Adrenal gland (tissue), 12 donors: ENCODE data around the gene DRG2. TPM values are rescaled to one million over a fixed set of nuclear protein-coding genes. Genes with fewer than 3 reads are reported as not detected.

ENCODE experiments used
- DNase-seq, 7 donors: peaks; one replicate each; pipeline ENCODE4 v3.0.0-alpha.2; 2019 to 2020
- H3K27ac ChIP-seq, 5 donors: fragments of 200-600 bp; sonication (generic) in 4 of 5; 1 replicate in 3 of 5; 2 replicates in 2 of 5; pipeline versions ENCODE4 v1.5.1 to v1.8.0; 2016 to 2020; ENCODE audit warnings: mild to moderate bottlenecking in 1 of 5
- H3K27me3 ChIP-seq: fragments of 200-600 bp; 2 replicates; pipeline ENCODE4 v1.8.0; 2021
- H3K36me3 ChIP-seq, 2 donors: fragments of 200-600 bp; replicated peaks in 1 of 2; 1 replicate in 1 of 2; 2 replicates in 1 of 2; pipeline versions ENCODE4 v1.5.1 to v1.8.0; 2018 to 2022
- H3K4me1 ChIP-seq, 2 donors: fragments of 200-600 bp; replicated peaks in 1 of 2; 1 replicate in 1 of 2; 2 replicates in 1 of 2; pipeline versions ENCODE4 v1.5.1 to v1.8.0; 2018 to 2021
- H3K4me3 ChIP-seq, 4 donors: fragments of 200-600 bp; sonication (generic) in 3 of 4; one replicate each; pipeline ENCODE4 v1.5.1; 2016 to 2018
- H3K9me3 ChIP-seq, 3 donors: fragments of 200-600 bp; sonication (generic) in 1 of 3; replicated peaks in 1 of 3; 1 replicate in 2 of 3; 2 replicates in 1 of 3; pipeline versions ENCODE4 v1.5.1 to v1.8.0; 2016 to 2021
- POLR2A ChIP-seq, 2 donors: fragments of 450-650 bp; IDR thresholded peaks; one replicate each; pipeline ENCODE4 v1.6.1; 2017; ENCODE audit warnings: antibody characterized with exemption in 2 of 2, mild to moderate bottlenecking in 2 of 2, moderate library complexity in 1 of 2
- WGBS, 4 donors: extraction: QIAGEN DNeasy Blood & Tissue Kit in 2 of 4; methylation state at CpG; one replicate each; pipeline versions ENCODE4 v1.1.5 to v1.1.7; 2013 to 2017; 5-methylcytosine and 5-hydroxymethylcytosine counted together
- intact Hi-C, 2 donors: fragments of 100-400 bp; cut with DNase I; formaldehyde crosslinking; loops; one replicate each; pipeline versions ENCODE4 v1.14.1 to v1.15.0; 2022 to 2023
- polyA plus RNA-seq, 3 donors: library from polyadenylated mRNA; stranded (reverse); fragments of 200-250 nt in 2 of 3; fragments of 350-450 nt in 1 of 3; fragmentation: Illumina TruSeq in 1 of 3; extraction: RNeasy Lipid Tissue Mini Kit (QIAGEN cat#74804) in 1 of 3; gene quantifications; one replicate each; pipeline ENCODE4 v1.2.3, GENCODE V29; 2013 to 2014
- total RNA-seq, 9 donors: library from RNA; depleted of rRNA in 4 of 9; stranded (reverse); fragments of >200 nt in 4 of 9; fragments of 120-200 nt in 1 of 9; fragmentation: NEBNext Ultra II Directional in 1 of 9; extraction: Animal tissue kit (Norgen Biotek cat#: 25700) in 1 of 9; gene quantifications; one replicate each; pipeline versions ENCODE4 v1.1.0 to v1.2.4, GENCODE V29; 2013 to 2023
- TF ChIP-seq, protein P1 (sequence below), 6 experiments: fragments of 450-650 bp in 4 of 6; fragments of 200-600 bp in 2 of 6; sonication (generic) in 1 of 6; IDR thresholded peaks; 1 replicate in 5 of 6; 2 replicates in 1 of 6; pipeline versions ENCODE4 v1.5.1 to v1.8.0; 2016 to 2021; ENCODE audit warnings: antibody characterized with exemption in 6 of 6, mild to moderate bottlenecking in 2 of 6, moderate library complexity in 1 of 6
- donor health status: healthy with polysubstance abuse.
- donor health status: Bipolar disorder and iron deficiency.
- donor health status: DM: yes; HTN: yes; CAD: no.
- donor health status: DM: no; HTN: no; CAD: no.
- donor health status: DM: no; HTN: no; CAD: no.
- donor health status: DM: yes; HTN: yes; CAD: no.

The DRG2 gene
- total and polyA plus RNA-seq, 12 donors, result 17.1 to 97.1 (median 43.5) TPM

GRCh38 chr17:18066866-18067265 is 20.9 kb upstream of the DRG2 start:
- intact Hi-C loops, result no loop called here
- Histone ChIP-seq H3K9me3 (no peaks in the 10 kb centered on the region), H3K4me3 (no peak overlapping the region), H3K4me1 (peaks cover 0 to 6% of the 10 kb centered on the region in 2 donors), H3K27me3 (no peaks in the 10 kb centered on the region), H3K27ac (no peak overlapping the region), H3K36me3 (peaks cover 0 to 36% of the 10 kb centered on the region in 2 donors)
- TF ChIP-seq POLR2A (IDR thresholded peaks at IDR 0.05), result no peak
- TF ChIP-seq, protein P1, sequence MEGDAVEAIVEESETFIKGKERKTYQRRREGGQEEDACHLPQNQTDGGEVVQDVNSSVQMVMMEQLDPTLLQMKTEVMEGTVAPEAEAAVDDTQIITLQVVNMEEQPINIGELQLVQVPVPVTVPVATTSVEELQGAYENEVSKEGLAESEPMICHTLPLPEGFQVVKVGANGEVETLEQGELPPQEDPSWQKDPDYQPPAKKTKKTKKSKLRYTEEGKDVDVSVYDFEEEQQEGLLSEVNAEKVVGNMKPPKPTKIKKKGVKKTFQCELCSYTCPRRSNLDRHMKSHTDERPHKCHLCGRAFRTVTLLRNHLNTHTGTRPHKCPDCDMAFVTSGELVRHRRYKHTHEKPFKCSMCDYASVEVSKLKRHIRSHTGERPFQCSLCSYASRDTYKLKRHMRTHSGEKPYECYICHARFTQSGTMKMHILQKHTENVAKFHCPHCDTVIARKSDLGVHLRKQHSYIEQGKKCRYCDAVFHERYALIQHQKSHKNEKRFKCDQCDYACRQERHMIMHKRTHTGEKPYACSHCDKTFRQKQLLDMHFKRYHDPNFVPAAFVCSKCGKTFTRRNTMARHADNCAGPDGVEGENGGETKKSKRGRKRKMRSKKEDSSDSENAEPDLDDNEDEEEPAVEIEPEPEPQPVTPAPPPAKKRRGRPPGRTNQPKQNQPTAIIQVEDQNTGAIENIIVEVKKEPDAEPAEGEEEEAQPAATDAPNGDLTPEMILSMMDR (IDR thresholded peaks at IDR 0.05), result no peak
- no peak for DNase-seq
- WGBS, 4 donors, result 92 to 100% (median 97%) methylated on average over 2 to 4 of the region's 4 CpGs

GRCh38 chr17:18069101-18069500 is 18.6 kb upstream of the DRG2 start:
- H3K4me1 ChIP-seq, result peaks cover 0 to 6% of the 10 kb centered on the region in 2 donors
- H3K4me3 ChIP-seq, result no peak overlapping the region
- no peak for DNase-seq
- no peak for TF ChIP-seq POLR2A (IDR thresholded peaks at IDR 0.05)
- TF ChIP-seq, protein P1 (IDR thresholded peaks at IDR 0.05), result no peak
- WGBS, 4 donors, result 87 to 100% (median 95%) methylated on average over 2 of the region's 2 CpGs
- H3K27me3 ChIP-seq, result no peaks in the 10 kb centered on the region
- H3K9me3 ChIP-seq, result no peaks in the 10 kb centered on the region
- intact Hi-C loops, result no loop called here
- H3K36me3 ChIP-seq, result peaks cover 0 to 20% of the 10 kb centered on the region in 2 donors
- no peak overlapping the region for H3K27ac ChIP-seq

DNA sequence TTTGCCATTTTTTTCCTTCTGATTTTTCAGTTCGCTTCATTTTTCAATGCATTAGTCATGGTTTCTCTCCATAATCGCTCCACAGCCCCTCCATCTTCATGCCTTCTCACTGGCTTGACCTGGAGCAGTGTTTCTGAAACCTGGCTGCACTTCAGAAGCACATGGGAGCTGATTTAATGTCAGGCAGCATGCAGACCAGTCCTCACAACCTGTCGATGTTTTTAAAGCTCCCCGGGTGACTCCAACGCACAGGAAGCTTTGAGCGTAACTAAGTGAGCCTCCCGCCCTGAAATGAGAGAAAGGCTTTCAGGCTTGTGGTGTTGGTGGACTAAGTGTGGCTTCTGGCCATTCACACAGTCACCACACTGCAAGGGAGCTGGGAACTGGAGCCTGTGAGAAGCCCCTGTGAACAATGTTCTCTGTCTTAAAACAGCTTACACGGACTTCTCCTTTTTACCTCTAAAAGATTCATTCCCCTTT is 16.8 kb upstream of the DRG2 start:
- intact Hi-C loops, result no loop called here
- H3K36me3 ChIP-seq, result peaks cover 0 to 2% of the 10 kb centered on the region in 2 donors
- H3K4me3 ChIP-seq, result no peak overlapping the region
- H3K27me3 ChIP-seq, result no peaks in the 10 kb centered on the region
- H3K27ac ChIP-seq, result no peak overlapping the region
- no peak for DNase-seq
- TF ChIP-seq, protein P1 (IDR thresholded peaks at IDR 0.05), result no peak
- TF ChIP-seq POLR2A (IDR thresholded peaks at IDR 0.05), result no peak
- H3K4me1 ChIP-seq, result peaks cover 0 to 6% of the 10 kb centered on the region in 2 donors
- WGBS, 4 donors, result 11 to 17% (median 13%) methylated on average over 8 of the region's 8 CpGs
- no peaks in the 10 kb centered on the region for H3K9me3 ChIP-seq

GRCh38 chr17:18071751-18072150 is 16.0 kb upstream of the DRG2 start:
- no peaks in the 10 kb centered on the region for H3K36me3 ChIP-seq
- peaks cover 0 to 6% of the 10 kb centered on the region in 2 donors for H3K4me1 ChIP-seq
- H3K4me3 ChIP-seq, result no peak overlapping the region
- H3K27me3 ChIP-seq, result no peaks in the 10 kb centered on the region
- TF ChIP-seq, protein P1 (IDR thresholded peaks at IDR 0.05), result no peak
- no peak for TF ChIP-seq POLR2A (IDR thresholded peaks at IDR 0.05)
- no peaks in the 10 kb centered on the region for H3K9me3 ChIP-seq
- DNase-seq, result no peak
- H3K27ac ChIP-seq, result no peak overlapping the region
- intact Hi-C loops, result no loop called here
